GM23248 (cell line): ENCODE measurements around the gene CD63. TPM values are rescaled to one million over a fixed set of nuclear protein-coding genes. Genes with fewer than 3 reads are reported as not detected.
"Not testable (repeated sequence)": the region's sequence is repeated elsewhere in the genome, so short reads cannot be mapped to it uniquely, and the experiment has no call there.

Source experiments
- DNase-seq: peaks from one replicate; pipeline ENCODE4 v3.0.0-alpha.2; 2015
- H2AFZ ChIP-seq: fragments of 200-600 bp; sonication (generic); 2 replicates; pipeline ENCODE4 v1.6.1; 2016; ENCODE audit warnings: antibody characterized with exemption
- H3F3A ChIP-seq: fragments of 200-600 bp; sonication (generic); 2 replicates; pipeline ENCODE4 v1.6.1; 2016; ENCODE audit warnings: mild to moderate bottlenecking, antibody characterized with exemption, mixed run types; ENCODE audit not compliant: insufficient read depth
- H3K27ac ChIP-seq: fragments of 200-600 bp; sonication (generic); 2 replicates; pipeline ENCODE4 v1.5.1; 2016; ENCODE audit warnings: mild to moderate bottlenecking
- H3K27me3 ChIP-seq: fragments of 200-600 bp; sonication (generic); replicated peaks from 2 replicates; pipeline ENCODE4 v1.6.1; 2016; ENCODE audit warnings: mild to moderate bottlenecking; ENCODE audit not compliant: insufficient read depth
- H3K36me3 ChIP-seq: fragments of 200-600 bp; sonication (generic); 2 replicates; pipeline ENCODE4 v1.6.1; 2016; ENCODE audit warnings: low read depth, mild to moderate bottlenecking
- H3K4me1 ChIP-seq: fragments of 200-600 bp; sonication (generic); 2 replicates; pipeline ENCODE4 v1.6.1; 2016; ENCODE audit warnings: mild to moderate bottlenecking; ENCODE audit not compliant: insufficient read depth
- H3K4me2 ChIP-seq: fragments of 200-600 bp; sonication (generic); one replicate; pipeline ENCODE4 v1.6.1; 2016; ENCODE audit warnings: mild to moderate bottlenecking; ENCODE audit not compliant: unreplicated experiment
- H3K4me3 ChIP-seq: fragments of 200-600 bp; sonication (generic); 2 replicates; pipeline ENCODE4 v1.5.1; 2016; ENCODE audit warnings: mild to moderate bottlenecking
- H3K79me2 ChIP-seq: fragments of 200-600 bp; sonication (generic); 2 replicates; pipeline ENCODE4 v1.6.1; 2016; ENCODE audit warnings: mild to moderate bottlenecking; ENCODE audit not compliant: insufficient read depth
- H3K9ac ChIP-seq: fragments of 200-600 bp; sonication (generic); 2 replicates; pipeline ENCODE4 v1.6.1; 2016; ENCODE audit warnings: mild to moderate bottlenecking
- H3K9me2 ChIP-seq: fragments of 200-600 bp; sonication (generic); 2 replicates; pipeline ENCODE4 v1.6.1; 2016; ENCODE audit warnings: mixed run types, mild to moderate bottlenecking, moderate library complexity; ENCODE audit not compliant: insufficient read depth
- H3K9me3 ChIP-seq: fragments of 200-600 bp; sonication (generic); one replicate; pipeline ENCODE4 v1.6.1; 2017; ENCODE audit warnings: low read depth
- H4K20me1 ChIP-seq: fragments of 200-600 bp; sonication (generic); 2 replicates; pipeline ENCODE4 v1.6.0; 2016; ENCODE audit not compliant: insufficient read depth
- EZH2 ChIP-seq: fragments of 200-600 bp; sonication (generic); IDR thresholded peaks from 2 replicates; pipeline ENCODE4 v1.6.1; 2018; ENCODE audit warnings: antibody characterized with exemption, mild to moderate bottlenecking; ENCODE audit not compliant: insufficient read depth, poor library complexity, severe bottlenecking
- EZH2phosphoT487 ChIP-seq: fragments of 200-600 bp; sonication (generic); IDR thresholded peaks from 2 replicates; pipeline ENCODE4 v1.6.1; 2018; ENCODE audit warnings: antibody characterized with exemption, moderate library complexity, mild to moderate bottlenecking, low read depth; ENCODE audit not compliant: insufficient read depth
- WGBS, 2 experiments: methylation state at CpG; one replicate each; pipeline ENCODE4 v1.1.6; 2015 to 2017; ENCODE audit warnings: low lambda C conversion rate in 2 of 2, low coverage in 1 of 2; ENCODE audit errors: missing lambda C conversion rate in 2 of 2; 5-methylcytosine and 5-hydroxymethylcytosine counted together
- in situ Hi-C: fragments of 300-500 bp; cut with MboI; formaldehyde crosslinking; loops from 2 replicates; pipeline ENCODE4 v1.15.0; 2020
- polyA plus RNA-seq: library from polyadenylated mRNA; unstranded; fragments of >200 nt; fragmentation: Nextera tagmentation; extraction: Ambion mirVana; gene quantifications from 2 replicates; pipeline ENCODE4 v1.2.1, GENCODE V29; 2016
- total RNA-seq: library from RNA; depleted of rRNA; stranded (reverse); fragments of >200 nt; shearing (Covaris generic); gene quantifications from 2 replicates; pipeline ENCODE4 v1.2.3, GENCODE V29; 2014

CD63 gene
- total and polyA plus RNA-seq, 2 experiments from 2014 or later, result 1,535 to 3,562 TPM

GRCh38 chr12:55765736-55766290, 37.0 kb upstream of the CD63 start:
- H3K9me2 ChIP-seq, result no peaks in the 10 kb centered on the region
- H3K9me3 ChIP-seq, result no peaks in the 10 kb centered on the region
- H3K4me2 ChIP-seq, result no peak overlapping the region
- H3F3A ChIP-seq, result no peaks in the 10 kb centered on the region
- no peak overlapping the region for H3K9ac ChIP-seq
- WGBS, 2 experiments, result 72 to 79% methylated on average over 4 to 5 of the region's 5 CpGs
- TF ChIP-seq EZH2phosphoT487, result no peak
- no peak overlapping the region for H3K27ac ChIP-seq
- no peaks in the 10 kb centered on the region for H3K27me3 ChIP-seq
- H3K4me1 ChIP-seq, result no peaks in the 10 kb centered on the region
- H4K20me1 ChIP-seq, result no peaks in the 10 kb centered on the region
- H3K36me3 ChIP-seq, result peaks cover 11% of the 10 kb centered on the region; the same call in 1 of the 2 replicates
- no peak overlapping the region for H2AFZ ChIP-seq
- DNase-seq, result no peak
- H3K79me2 ChIP-seq, result peaks cover 55% of the 10 kb centered on the region
- in situ Hi-C loops, result no loop called here
- no peak overlapping the region for H3K4me3 ChIP-seq

- Histone ChIP-seq H2AFZ (no peak overlapping the region), H3K79me2 (peaks cover 45% of the 10 kb centered on the region), H4K20me1 (no peaks in the 10 kb centered on the region), H3K9ac (no peak overlapping the region), H3K4me3 (no peak overlapping the region), H3K4me2 (no peak overlapping the region), H3F3A (no peaks in the 10 kb centered on the region), H3K27ac (no peak overlapping the region), H3K36me3 (peaks cover 32% of the 10 kb centered on the region), H3K4me1 (no peaks in the 10 kb centered on the region), H3K27me3 (no peaks in the 10 kb centered on the region), H3K9me3 (no peaks in the 10 kb centered on the region), H3K9me2 (no peaks in the 10 kb centered on the region)
- no peak for DNase-seq
- TF ChIP-seq EZH2, result no peak
- TF ChIP-seq EZH2phosphoT487, result no peak
- in situ Hi-C loops, result no loop called here
These were observed 33.8 kb upstream of the CD63 start for GRCh38 chr12:55762646-55763045.

- no peak overlapping the region for H3K4me3 ChIP-seq
- WGBS, 2 experiments, result 91 to 92% methylated on average over 6 of the region's 6 CpGs
- no peaks in the 10 kb centered on the region for H3K9me2 ChIP-seq
- no peaks in the 10 kb centered on the region for H3K9me3 ChIP-seq
- H2AFZ ChIP-seq, result no peak overlapping the region
- no peaks in the 10 kb centered on the region for H3K27me3 ChIP-seq
- in situ Hi-C loops, result no loop called here
- no peaks in the 10 kb centered on the region for H4K20me1 ChIP-seq
- no peaks in the 10 kb centered on the region for H3K4me1 ChIP-seq
- H3K79me2 ChIP-seq, result peaks cover 30% of the 10 kb centered on the region
- no peak overlapping the region for H3K4me2 ChIP-seq
- peaks cover 8% of the 10 kb centered on the region; the same call in 1 of the 2 replicates for H3F3A ChIP-seq
- no peak overlapping the region for H3K27ac ChIP-seq
- H3K9ac ChIP-seq, result no peak overlapping the region
- peak; percentile 13 for DNase-seq
- H3K36me3 ChIP-seq, result peaks cover 43% of the 10 kb centered on the region
- TF ChIP-seq EZH2, result no peak
- no peak for TF ChIP-seq EZH2phosphoT487
These were observed 31.9 kb upstream of the CD63 start for GRCh38 chr12:55760663-55761062.

- H4K20me1 ChIP-seq, H3K27me3 ChIP-seq, H3K4me3 ChIP-seq, H3K9me3 ChIP-seq, H3K9me2 ChIP-seq, H3K9ac ChIP-seq, H2AFZ ChIP-seq, H3K27ac ChIP-seq, H3K4me2 ChIP-seq, H3K4me1 ChIP-seq, H3F3A ChIP-seq, DNase-seq, in situ Hi-C loops: not testable (repeated sequence)
- Histone ChIP-seq H3K79me2 (peaks cover 17% of the 10 kb centered on the region), H3K36me3 (peaks cover 47% of the 10 kb centered on the region)
- 95 to 97% methylated on average over 4 of the region's 4 CpGs for WGBS, 2 experiments
These were observed 29.8 kb upstream of the CD63 start for GRCh38 chr12:55758575-55758974.

- no peak for TF ChIP-seq EZH2phosphoT487
- TF ChIP-seq EZH2, result no peak
- no peak overlapping the region for H3K27ac ChIP-seq
- no peak overlapping the region for H3K4me3 ChIP-seq
- DNase-seq, result no peak
- 71 to 75% methylated on average over 2 of the region's 2 CpGs for WGBS, 2 experiments
- no peak overlapping the region for H2AFZ ChIP-seq
- H3F3A ChIP-seq, result peaks cover 9% of the 10 kb centered on the region; the same call in 1 of the 2 replicates
- no peak overlapping the region for H3K9ac ChIP-seq
- peaks cover 51% of the 10 kb centered on the region for H3K36me3 ChIP-seq
- H3K4me2 ChIP-seq, result no peak overlapping the region
- no peaks in the 10 kb centered on the region for H3K9me3 ChIP-seq
- no peaks in the 10 kb centered on the region for H3K27me3 ChIP-seq
- in situ Hi-C loops, result no loop called here
- peaks cover 14% of the 10 kb centered on the region; the same call in 1 of the 2 replicates for H3K79me2 ChIP-seq
- H3K9me2 ChIP-seq, result no peaks in the 10 kb centered on the region
- H4K20me1 ChIP-seq, result no peaks in the 10 kb centered on the region
- no peaks in the 10 kb centered on the region for H3K4me1 ChIP-seq
These were observed 28.9 kb upstream of the CD63 start for GRCh38 chr12:55757701-55758100.
